CD8-positive, alpha-beta memory T cell (primary cell): ENCODE measurements around the gene KLRD1. TPM values are rescaled to one million over a fixed set of nuclear protein-coding genes. Genes with fewer than 3 reads are reported as not detected.

ENCODE experiments used
- CTCF ChIA-PET: fragments of 350-600 bp; sonication (Branson Sonifier 250); formaldehyde crosslinking; loops from one replicate; lab custom pipeline; 2021; ENCODE audit warnings: antibody characterized with exemption; lab: Charles Lee
- POLR2A ChIA-PET: fragments of 350-600 bp; sonication (Branson Sonifier 250); formaldehyde crosslinking; loops from one replicate; lab custom pipeline; 2021; ENCODE audit warnings: antibody characterized with exemption; lab: Charles Lee
- DNase-seq, 5 donors: peaks; one replicate each; pipeline versions ENCODE4 v3.0.0 to v3.0.0-alpha.2; 2020 to 2022; ENCODE audit warnings: mixed read lengths in 1 of 5
- H3K27ac ChIP-seq: one replicate; pipeline ENCODE4 v1.7.0; 2013; ENCODE audit warnings: low read depth, mild to moderate bottlenecking, low read length, moderate library complexity
- H3K27me3 ChIP-seq: 2 replicates; pipeline ENCODE4 v1.7.0; 2013; ENCODE audit warnings: low read length, mild to moderate bottlenecking; ENCODE audit not compliant: insufficient read depth, poor library complexity, severe bottlenecking
- H3K36me3 ChIP-seq: 2 replicates; pipeline ENCODE4 v1.7.0; 2013; ENCODE audit warnings: mild to moderate bottlenecking, low read length, moderate library complexity; ENCODE audit not compliant: insufficient read depth
- H3K4me1 ChIP-seq: 2 replicates; pipeline ENCODE4 v1.7.0; 2013; ENCODE audit warnings: mild to moderate bottlenecking, low read length, moderate library complexity; ENCODE audit not compliant: insufficient read depth
- H3K4me3 ChIP-seq: 2 replicates; pipeline ENCODE4 v1.7.0; 2013; ENCODE audit warnings: mild to moderate bottlenecking, low read length
- H3K9me3 ChIP-seq: 2 replicates; pipeline ENCODE4 v1.7.0; 2013; ENCODE audit warnings: mild to moderate bottlenecking, low read length
- H3K27ac Mint-ChIP-seq, 8 donors: one replicate each; pipeline ENCODE4 v1.8.0; 2020 to 2021; ENCODE audit warnings: mixed read lengths in 8 of 8, mild to moderate bottlenecking in 6 of 8, inconsistent platforms in 3 of 8, moderate library complexity in 3 of 8
- H3K27me3 Mint-ChIP-seq, 2 donors: one replicate each; pipeline ENCODE4 v1.8.0; 2020 to 2021; ENCODE audit warnings: mixed read lengths in 2 of 2, mild to moderate bottlenecking in 1 of 2, moderate library complexity in 1 of 2
- H3K36me3 Mint-ChIP-seq, 3 donors: one replicate each; pipeline ENCODE4 v1.8.0; 2020 to 2021; ENCODE audit warnings: mixed read lengths in 3 of 3, inconsistent platforms in 1 of 3, mild to moderate bottlenecking in 1 of 3
- H3K4me1 Mint-ChIP-seq, 3 donors: one replicate each; pipeline ENCODE4 v1.8.0; 2020 to 2021; ENCODE audit warnings: mixed read lengths in 3 of 3, inconsistent platforms in 1 of 3, mild to moderate bottlenecking in 1 of 3
- H3K4me3 Mint-ChIP-seq, 7 donors: one replicate each; pipeline ENCODE4 v1.8.0; 2020 to 2021; ENCODE audit warnings: mixed read lengths in 7 of 7, mild to moderate bottlenecking in 6 of 7, moderate library complexity in 4 of 7, inconsistent platforms in 2 of 7
- H3K9me3 Mint-ChIP-seq, 5 donors: one replicate each; pipeline ENCODE4 v1.8.0; 2020 to 2022; ENCODE audit warnings: mixed read lengths in 5 of 5, mild to moderate bottlenecking in 3 of 5, moderate library complexity in 2 of 5, inconsistent platforms in 1 of 5
- polyA plus RNA-seq: library from polyadenylated mRNA; unstranded; fragments of 300-500 nt; fragmentation: Illumina TruSeq; gene quantifications from one replicate; pipeline ENCODE4 v1.2.3, GENCODE V29; 2021
- total RNA-seq, 2 experiments: library from RNA; stranded (reverse); gene quantifications; one replicate each; pipeline ENCODE4 v1.2.3, GENCODE V29; 2021

Gene KLRD1
- total RNA-seq (10 to 100 TPM; 65.4 to 70.1 TPM), polyA plus RNA-seq (177 TPM)

- Mint-ChIP-seq H3K27me3 (no peaks in the 10 kb centered on the region), H3K4me3 (peak within 1 kb of the TSS; percentile 85 to 93 (median 91)), H3K4me1 (peaks cover 50 to 78% (median 69%) of the 10 kb centered on the region in 3 donors), H3K36me3 (peaks cover 4 to 33% (median 4%) of the 10 kb centered on the region in 3 donors), H3K27ac (peak within 1 kb of the TSS; percentile 52 to 95 (median 94)), H3K9me3 (no peaks in the 10 kb centered on the region)
- H3K4me1 ChIP-seq, result peaks cover 17% of the 10 kb centered on the region
- CTCF ChIA-PET, result interaction anchor here (1.5 kb wide), 1 partner anchor 59 kb away, joined by 3 read pairs; no protein-coding TSS in a partner anchor
- POLR2A ChIA-PET, result interaction anchor here (1.0 kb wide), 1 partner anchor 58 kb away, joined by 3 read pairs; no protein-coding TSS in a partner anchor
- no peaks in the 10 kb centered on the region for H3K27me3 ChIP-seq
- H3K9me3 ChIP-seq, result no peaks in the 10 kb centered on the region
- H3K36me3 ChIP-seq, result no peaks in the 10 kb centered on the region
- no peak for DNase-seq
- peak within 1 kb of the TSS; percentile 67 for H3K27ac ChIP-seq
- peak within 1 kb of the TSS; percentile 46 for H3K4me3 ChIP-seq
These were observed at the start of gene KLRD1 for GRCh38 chr12:10307630-10308029. Gene KLRD1, plus strand, starts transcription at chr12:10307870. Its CDS starts 208 bp downstream, at chr12:10308078.

- Histone ChIP-seq H3K9me3 (no peaks in the 10 kb centered on the region), H3K4me3 (no peak overlapping the region), H3K27me3 (no peaks in the 10 kb centered on the region), H3K4me1 (no peaks in the 10 kb centered on the region), H3K36me3 (no peaks in the 10 kb centered on the region), H3K27ac (no peak overlapping the region)
- Mint-ChIP-seq H3K27ac (no peak overlapping the region), H3K36me3 (peaks cover 1 to 12% (median 1%) of the 10 kb centered on the region in 3 donors), H3K4me3 (no peak overlapping the region), H3K4me1 (no peaks in the 10 kb centered on the region), H3K9me3 (peaks cover 5 to 10% (median 8%) of the 10 kb centered on the region in 5 donors), H3K27me3 (peaks cover 0 to 1% of the 10 kb centered on the region in 2 donors)
- ChIA-PET CTCF (interaction anchor here (1.3 kb wide), 1 partner anchor 25 kb away, joined by 3 read pairs; no protein-coding TSS in a partner anchor), POLR2A (no interaction called here)
- no peak for DNase-seq
These were observed 46.7 kb upstream of the KLRD1 start for GRCh38 chr12:10260927-10261326.

GRCh38 chr12:10268037-10268436 lies 39.6 kb upstream of the KLRD1 start:
- H3K36me3 Mint-ChIP-seq, result peaks cover 0 to 5% (median 0%) of the 10 kb centered on the region in 3 donors

GRCh38 chr12:10272467-10272866 lies 35.2 kb upstream of the KLRD1 start:
- Histone ChIP-seq H3K9me3 (no peaks in the 10 kb centered on the region), H3K27me3 (no peaks in the 10 kb centered on the region), H3K4me3 (no peak overlapping the region), H3K27ac (no peak overlapping the region), H3K4me1 (no peaks in the 10 kb centered on the region), H3K36me3 (no peaks in the 10 kb centered on the region)
- CTCF ChIA-PET, result no interaction called here
- no peak for DNase-seq
- Mint-ChIP-seq H3K4me1 (peaks cover 4 to 12% (median 10%) of the 10 kb centered on the region in 3 donors), H3K27me3 (no peaks in the 10 kb centered on the region), H3K9me3 (no peaks in the 10 kb centered on the region), H3K36me3 (peaks cover 0 to 10% (median 0%) of the 10 kb centered on the region in 3 donors), H3K27ac (no peak overlapping the region), H3K4me3 (peak overlapping the region in 1 of 7 donors; percentile 5)
- POLR2A ChIA-PET, result no interaction called here

More at GRCh38 chr12:10268037-10268436, 39.6 kb upstream of the KLRD1 start:
- ChIA-PET CTCF (no interaction called here), POLR2A (no interaction called here)
- Histone ChIP-seq H3K27ac (no peak overlapping the region), H3K36me3 (no peaks in the 10 kb centered on the region), H3K4me1 (no peaks in the 10 kb centered on the region), H3K27me3 (no peaks in the 10 kb centered on the region), H3K9me3 (no peaks in the 10 kb centered on the region), H3K4me3 (no peak overlapping the region)
- H3K27me3 Mint-ChIP-seq, result no peaks in the 10 kb centered on the region
- H3K9me3 Mint-ChIP-seq, result no peaks in the 10 kb centered on the region
- H3K4me1 Mint-ChIP-seq, result no peaks in the 10 kb centered on the region
- no peak for DNase-seq
- peak overlapping the region in 1 of 8 donors; percentile 31 for H3K27ac Mint-ChIP-seq
- no peak overlapping the region for H3K4me3 Mint-ChIP-seq

- peaks cover 5% of the 10 kb centered on the region for H3K4me1 ChIP-seq
- no peak for DNase-seq
- H3K4me1 Mint-ChIP-seq, result peaks cover 32 to 46% (median 34%) of the 10 kb centered on the region in 3 donors
- peaks cover 0 to 9% (median 0%) of the 10 kb centered on the region in 3 donors for H3K36me3 Mint-ChIP-seq
- no peak overlapping the region for H3K4me3 ChIP-seq
- H3K27me3 Mint-ChIP-seq, result peaks cover 0 to 6% of the 10 kb centered on the region in 2 donors
- H3K27ac ChIP-seq, result no peak overlapping the region
- peaks cover 0 to 3% (median 0%) of the 10 kb centered on the region in 5 donors for H3K9me3 Mint-ChIP-seq
- H3K27ac Mint-ChIP-seq, result peak overlapping the region in 1 of 8 donors; percentile 27
- H3K27me3 ChIP-seq, result no peaks in the 10 kb centered on the region
- no peaks in the 10 kb centered on the region for H3K36me3 ChIP-seq
- no peak overlapping the region for H3K4me3 Mint-ChIP-seq
- ChIA-PET POLR2A (no interaction called here), CTCF (interaction anchor here (0.7 kb wide), 1 partner anchor 45 kb away, joined by 4 read pairs; no protein-coding TSS in a partner anchor)
- no peaks in the 10 kb centered on the region for H3K9me3 ChIP-seq
These were observed 30.9 kb upstream of the KLRD1 start for GRCh38 chr12:10276774-10277173.

- Mint-ChIP-seq H3K27me3 (peaks cover 0 to 6% of the 10 kb centered on the region in 2 donors), H3K4me1 (peaks cover 39 to 52% (median 40%) of the 10 kb centered on the region in 3 donors), H3K27ac (peak overlapping the region in 2 of 8 donors; percentile 12 to 54), H3K36me3 (peaks cover 0 to 9% (median 0%) of the 10 kb centered on the region in 3 donors), H3K4me3 (no peak overlapping the region), H3K9me3 (peaks cover 0 to 3% (median 0%) of the 10 kb centered on the region in 5 donors)
- H3K4me1 ChIP-seq, result peaks cover 5% of the 10 kb centered on the region
- CTCF ChIA-PET, result no interaction called here
- DNase-seq, result no peak
- no peaks in the 10 kb centered on the region for H3K36me3 ChIP-seq
- no peaks in the 10 kb centered on the region for H3K27me3 ChIP-seq
- no peaks in the 10 kb centered on the region for H3K9me3 ChIP-seq
- no peak overlapping the region for H3K4me3 ChIP-seq
- H3K27ac ChIP-seq, result no peak overlapping the region
- POLR2A ChIA-PET, result interaction anchor here (0.7 kb wide), 1 partner anchor 26 kb away, joined by 3 read pairs; no protein-coding TSS in a partner anchor
These were observed 29.6 kb upstream of the KLRD1 start for GRCh38 chr12:10278104-10278503.

- Mint-ChIP-seq H3K4me1 (peaks cover 42 to 60% (median 47%) of the 10 kb centered on the region in 3 donors), H3K27me3 (peaks cover 0 to 6% of the 10 kb centered on the region in 2 donors), H3K4me3 (peak overlapping the region in 6 of 7 donors; percentile 28 to 57 (median 45)), H3K27ac (peak overlapping the region in 6 of 8 donors; percentile 22 to 93 (median 63)), H3K9me3 (peaks cover 0 to 3% (median 0%) of the 10 kb centered on the region in 5 donors), H3K36me3 (peaks cover 0 to 9% (median 0%) of the 10 kb centered on the region in 3 donors)
- Histone ChIP-seq H3K4me3 (no peak overlapping the region), H3K27ac (no peak overlapping the region), H3K9me3 (no peaks in the 10 kb centered on the region), H3K4me1 (peaks cover 5% of the 10 kb centered on the region), H3K27me3 (no peaks in the 10 kb centered on the region), H3K36me3 (no peaks in the 10 kb centered on the region)
- POLR2A ChIA-PET, result no interaction called here
- DNase-seq, result peak in 1 of 5 donors; percentile 33
- CTCF ChIA-PET, result interaction anchor here (1.0 to 1.4 kb wide), 2 partner anchors 9 to 25 kb away, joined by 4 read pairs; no protein-coding TSS in a partner anchor
These were observed 27.7 kb upstream of the KLRD1 start for GRCh38 chr12:10279937-10280336.

GRCh38 chr12:10283027-10283426 lies 24.6 kb upstream of the KLRD1 start:
- POLR2A ChIA-PET, result no interaction called here

More at GRCh38 chr12:10283027-10283426, 24.6 kb upstream of the KLRD1 start:
- peaks cover 18% of the 10 kb centered on the region for H3K4me1 ChIP-seq
- no peak overlapping the region for H3K27ac ChIP-seq
- no peak overlapping the region for H3K4me3 ChIP-seq
- no peaks in the 10 kb centered on the region for H3K9me3 ChIP-seq
- Mint-ChIP-seq H3K9me3 (peaks cover 0 to 3% (median 0%) of the 10 kb centered on the region in 5 donors), H3K27ac (peak overlapping the region in 7 of 8 donors; percentile 2 to 74 (median 28)), H3K27me3 (peaks cover 0 to 6% of the 10 kb centered on the region in 2 donors), H3K36me3 (peaks cover 0 to 5% (median 0%) of the 10 kb centered on the region in 3 donors), H3K4me3 (peak overlapping the region in 2 of 7 donors; percentile 21 to 37), H3K4me1 (peaks cover 45 to 64% (median 58%) of the 10 kb centered on the region in 3 donors)
- no peaks in the 10 kb centered on the region for H3K27me3 ChIP-seq
- DNase-seq, result no peak
- CTCF ChIA-PET, result interaction anchor here (2.0 kb wide), 1 partner anchor 47 kb away, joined by 6 read pairs; no protein-coding TSS in a partner anchor
- H3K36me3 ChIP-seq, result no peaks in the 10 kb centered on the region
